Sigmoid colon (tissue), 7 donors: ENCODE data around the gene FALEC. TPM values are rescaled to one million over a fixed set of nuclear protein-coding genes. Genes with fewer than 3 reads are reported as not detected.
A peak's percentile ranks its signal among the peaks of the same experiment; 100 is the strongest.
"Not testable (repeated sequence)": the region's sequence is repeated elsewhere in the genome, so short reads cannot be mapped to it uniquely, and the experiment has no call there.

Source experiments
- DNase-seq: peaks from one replicate; pipeline ENCODE4 v3.0.0-alpha.2; 2019
- H3K27ac ChIP-seq, 4 donors: fragments of 200-600 bp; sonication (generic); one replicate each; pipeline ENCODE4 v1.5.1; 2016 to 2019; ENCODE audit warnings: mild to moderate bottlenecking in 1 of 4
- H3K27me3 ChIP-seq, 3 donors: fragments of 200-600 bp; sonication (generic); one replicate each; pipeline ENCODE4 v1.5.1; 2019; ENCODE audit warnings: mild to moderate bottlenecking in 1 of 3
- H3K36me3 ChIP-seq, 4 donors: fragments of 200-600 bp; sonication (generic); one replicate each; pipeline ENCODE4 v1.5.1; 2016 to 2019
- H3K4me1 ChIP-seq, 4 donors: fragments of 200-600 bp; sonication (generic); one replicate each; pipeline ENCODE4 v1.5.1; 2017 to 2019
- H3K4me3 ChIP-seq, 4 donors: fragments of 200-600 bp; sonication (generic); one replicate each; pipeline ENCODE4 v1.5.1; 2017 to 2019; ENCODE audit warnings: mild to moderate bottlenecking in 2 of 4, moderate library complexity in 1 of 4
- H3K9me3 ChIP-seq, 4 donors: fragments of 200-600 bp in 3 of 4; sonication (generic) in 3 of 4; one replicate each; pipeline versions ENCODE4 v1.5.1 to v1.6.1; 2013 to 2019
- CTCF ChIP-seq, 4 experiments: fragments of 450-650 bp in 3 of 4; fragments of 200-600 bp in 1 of 4; IDR thresholded peaks; one replicate each; pipeline ENCODE4 v1.5.1; 2016 to 2019; ENCODE audit warnings: antibody characterized with exemption in 4 of 4, mild to moderate bottlenecking in 3 of 4, moderate library complexity in 2 of 4
- EP300 ChIP-seq, 4 donors: sonication (generic); formaldehyde crosslinking; IDR thresholded peaks; one replicate each; pipeline ENCODE4 v1.6.1; 2017; ENCODE audit warnings: antibody characterized with exemption in 4 of 4
- POLR2A ChIP-seq, 2 donors: fragments of 450-650 bp; IDR thresholded peaks; one replicate each; pipeline ENCODE4 v1.6.1; 2016; ENCODE audit warnings: antibody characterized with exemption in 2 of 2, mild to moderate bottlenecking in 2 of 2, moderate library complexity in 2 of 2
- POLR2AphosphoS5 ChIP-seq, 4 donors: sonication (generic); formaldehyde crosslinking; IDR thresholded peaks; one replicate each; pipeline ENCODE4 v1.6.1; 2017; ENCODE audit warnings: antibody characterized with exemption in 4 of 4
- WGBS, 2 donors: extraction: QIAGEN DNeasy Blood & Tissue Kit; methylation state at CpG; one replicate each; pipeline ENCODE4 v1.1.7; 2013; 5-methylcytosine and 5-hydroxymethylcytosine counted together
- intact Hi-C: fragments of 100-400 bp; cut with DNase I; formaldehyde crosslinking; loops from one replicate; pipeline ENCODE4 v1.15.1; 2023
- polyA plus RNA-seq, 3 donors: library from polyadenylated mRNA; stranded (reverse); fragments of 200-250 nt; gene quantifications; one replicate each; pipeline ENCODE4 v1.2.3, GENCODE V29; 2013
- total RNA-seq, 4 donors: library from RNA; depleted of rRNA; stranded (reverse); fragments of >200 nt; gene quantifications; one replicate each; pipeline ENCODE4 v1.1.0, GENCODE V29; 2016
- donor health status: healthy with polysubstance abuse.
- donor health status: Bipolar disorder and iron deficiency.
- donor health status: healthy.

Gene FALEC
- total and polyA plus RNA-seq, 7 donors: 0.35 TPM; not detected in 6

- Histone ChIP-seq H3K27me3 (no peaks in the 10 kb centered on the region), H3K36me3 (peaks cover 14 to 39% (median 20%) of the 10 kb centered on the region in 4 donors), H3K4me3 (peak within 1 kb of the TSS; percentile 77 to 98 (median 94)), H3K9me3 (no peaks in the 10 kb centered on the region), H3K4me1 (peaks cover 4 to 44% (median 31%) of the 10 kb centered on the region in 4 donors), H3K27ac (peak within 1 kb of the TSS; percentile 95 to 99 (median 97))
- DNase-seq: peak; percentile 98
- TF ChIP-seq CTCF (IDR thresholded peaks at IDR 0.05): no peak
- peak; percentile 97 to 98 for TF ChIP-seq POLR2A (IDR thresholded peaks at IDR 0.05)
- TF ChIP-seq POLR2AphosphoS5 (IDR thresholded peaks at IDR 0.05): peak; percentile 98 to 100 (median 99)
- peak in 2 of 4 donors; percentile 11 to 44 for TF ChIP-seq EP300 (IDR thresholded peaks at IDR 0.05)
- 1% methylated on average over 94 of the region's 94 CpGs for WGBS, 2 donors
- intact Hi-C loops: loop anchor here (1.0 to 5.0 kb wide), 2 partner anchors 18 to 33 kb away; no protein-coding TSS in a partner anchor
Measured at GRCh38 chr1:150579110-150579944, 63.8 kb downstream of the FALEC start, which contains the start of gene MCL1. TSS of gene MCL1 (minus strand) at chr1:150579610. CDS start at chr1:150579530, 80 bp downstream.

GRCh38 chr1:150579945-150580642 lies 64.5 kb downstream of the FALEC start:
- intact Hi-C loops: loop anchor here (1.0 to 5.0 kb wide), 2 partner anchors 19 to 32 kb away; no protein-coding TSS in a partner anchor
- Histone ChIP-seq H3K4me3 (peak overlapping the region; percentile 33 to 96 (median 84)), H3K4me1 (peaks cover 4 to 37% (median 23%) of the 10 kb centered on the region in 4 donors), H3K27me3 (no peaks in the 10 kb centered on the region), H3K9me3 (no peaks in the 10 kb centered on the region), H3K36me3 (peaks cover 9 to 31% (median 15%) of the 10 kb centered on the region in 4 donors), H3K27ac (peak overlapping the region; percentile 95 to 99 (median 97))
- no peak for TF ChIP-seq CTCF (IDR thresholded peaks at IDR 0.05)
- TF ChIP-seq POLR2A (IDR thresholded peaks at IDR 0.05): no peak
- no peak for TF ChIP-seq POLR2AphosphoS5 (IDR thresholded peaks at IDR 0.05)
- no peak for TF ChIP-seq EP300 (IDR thresholded peaks at IDR 0.05)
- WGBS, 2 donors: 67 to 73% methylated on average over 15 of the region's 15 CpGs
- DNase-seq: peak; percentile 59

GRCh38 chr1:150580966-150581365 lies 65.4 kb downstream of the FALEC start:
- peaks cover under 1 to 23% (median 7%) of the 10 kb centered on the region in 4 donors for H3K36me3 ChIP-seq
- H3K4me1 ChIP-seq: peaks cover 4 to 28% (median 14%) of the 10 kb centered on the region in 4 donors
- H3K27ac ChIP-seq, H3K9me3 ChIP-seq, intact Hi-C loops, H3K27me3 ChIP-seq, DNase-seq, H3K4me3 ChIP-seq: not testable (repeated sequence)
- 93 to 97% methylated on average over 3 of the region's 3 CpGs for WGBS, 2 donors

- Histone ChIP-seq H3K4me1 (peaks cover 4 to 23% (median 10%) of the 10 kb centered on the region in 4 donors), H3K36me3 (peaks cover 0 to 18% (median 6%) of the 10 kb centered on the region in 4 donors)
- H3K9me3 ChIP-seq, H3K27ac ChIP-seq, H3K27me3 ChIP-seq, H3K4me3 ChIP-seq, intact Hi-C loops: not testable (repeated sequence)
- DNase-seq: peak; percentile 54
- WGBS, 2 donors: 96 to 98% methylated on average over 7 of the region's 7 CpGs
Measured at GRCh38 chr1:150581437-150581836, 65.9 kb downstream of the FALEC start.

- H3K27me3 ChIP-seq, H3K9me3 ChIP-seq, H3K27ac ChIP-seq, H3K4me3 ChIP-seq, intact Hi-C loops: not testable (repeated sequence)
- Histone ChIP-seq H3K4me1 (peaks cover 4 to 18% (median 8%) of the 10 kb centered on the region in 4 donors), H3K36me3 (peaks cover 0 to 13% (median 3%) of the 10 kb centered on the region in 4 donors)
- 97% methylated on average over 14 of the region's 14 CpGs for WGBS, 2 donors
- peak; percentile 34 for DNase-seq
Measured at GRCh38 chr1:150581962-150582361, 66.4 kb downstream of the FALEC start.

- Histone ChIP-seq H3K4me1 (peaks cover 4 to 14% (median 8%) of the 10 kb centered on the region in 4 donors), H3K27ac (no peak overlapping the region), H3K36me3 (peaks cover 0 to 9% (median 0%) of the 10 kb centered on the region in 4 donors), H3K4me3 (no peak overlapping the region), H3K9me3 (no peaks in the 10 kb centered on the region), H3K27me3 (no peaks in the 10 kb centered on the region)
- 72 to 95% methylated on average over 2 of the region's 2 CpGs for WGBS, 2 donors
- no peak for DNase-seq
- intact Hi-C loops: no loop called here
- TF ChIP-seq POLR2AphosphoS5 (IDR thresholded peaks at IDR 0.05): no peak
- no peak for TF ChIP-seq CTCF (IDR thresholded peaks at IDR 0.05)
- TF ChIP-seq POLR2A (IDR thresholded peaks at IDR 0.05): no peak
- no peak for TF ChIP-seq EP300 (IDR thresholded peaks at IDR 0.05)
Measured at GRCh38 chr1:150582371-150582770, 66.8 kb downstream of the FALEC start.
